HEK293 (cell line): ENCODE data around the gene APOA5.

Experiments
- MZF1 ChIP-seq: fragments of 450-650 bp; formaldehyde crosslinking; IDR thresholded peaks from 2 replicates; pipeline ENCODE4 v1.5.1; 2017; ENCODE audit warnings: missing biosample characterization, missing genetic modification characterization, borderline replicate concordance
- ZNF629 ChIP-seq: fragments of 450-650 bp; formaldehyde crosslinking; IDR thresholded peaks from 2 replicates; pipeline ENCODE4 v1.5.1; 2017; ENCODE audit warnings: missing biosample characterization, missing genetic modification characterization
- TF ChIP-seq, protein P1 (sequence below): fragments of 450-650 bp; formaldehyde crosslinking; IDR thresholded peaks from 2 replicates; pipeline ENCODE4 v1.5.1; 2016; ENCODE audit warnings: missing biosample characterization, missing genetic modification characterization
- TF ChIP-seq, protein P2 (sequence below): fragments of 450-650 bp; formaldehyde crosslinking; IDR thresholded peaks from 2 replicates; pipeline ENCODE4 v1.5.1; 2016; ENCODE audit warnings: missing biosample characterization, missing genetic modification characterization
- TF ChIP-seq, protein P3 (sequence below): fragments of 450-650 bp; formaldehyde crosslinking; IDR thresholded peaks from 2 replicates; pipeline ENCODE4 v1.5.1; 2016; ENCODE audit warnings: missing biosample characterization, missing genetic modification characterization

DNA sequence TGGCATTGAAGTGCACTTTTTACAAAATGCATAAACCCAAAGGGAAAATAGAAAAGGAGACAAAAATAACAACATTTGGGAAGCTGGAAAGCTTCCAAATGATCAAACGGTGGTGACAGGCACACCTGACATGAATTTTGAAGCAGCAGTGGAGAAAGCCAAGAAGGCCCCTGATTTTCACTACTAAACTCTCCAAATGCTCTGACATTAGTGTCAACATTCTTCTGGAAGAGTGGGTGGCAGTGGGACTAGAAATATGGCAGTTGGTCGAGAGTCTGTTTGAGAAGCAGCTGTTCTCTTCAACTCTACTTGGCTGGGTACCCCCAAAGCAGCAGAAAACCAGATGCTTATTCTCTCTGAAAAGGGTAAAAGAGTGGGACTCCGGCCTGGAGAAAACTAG is 12.3 kb upstream of the APOA5 start:
- TF ChIP-seq, protein P1, sequence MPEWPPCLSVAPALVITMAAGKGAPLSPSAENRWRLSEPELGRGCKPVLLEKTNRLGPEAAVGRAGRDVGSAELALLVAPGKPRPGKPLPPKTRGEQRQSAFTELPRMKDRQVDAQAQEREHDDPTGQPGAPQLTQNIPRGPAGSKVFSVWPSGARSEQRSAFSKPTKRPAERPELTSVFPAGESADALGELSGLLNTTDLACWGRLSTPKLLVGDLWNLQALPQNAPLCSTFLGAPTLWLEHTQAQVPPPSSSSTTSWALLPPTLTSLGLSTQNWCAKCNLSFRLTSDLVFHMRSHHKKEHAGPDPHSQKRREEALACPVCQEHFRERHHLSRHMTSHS: no peak
- TF ChIP-seq, protein P2, sequence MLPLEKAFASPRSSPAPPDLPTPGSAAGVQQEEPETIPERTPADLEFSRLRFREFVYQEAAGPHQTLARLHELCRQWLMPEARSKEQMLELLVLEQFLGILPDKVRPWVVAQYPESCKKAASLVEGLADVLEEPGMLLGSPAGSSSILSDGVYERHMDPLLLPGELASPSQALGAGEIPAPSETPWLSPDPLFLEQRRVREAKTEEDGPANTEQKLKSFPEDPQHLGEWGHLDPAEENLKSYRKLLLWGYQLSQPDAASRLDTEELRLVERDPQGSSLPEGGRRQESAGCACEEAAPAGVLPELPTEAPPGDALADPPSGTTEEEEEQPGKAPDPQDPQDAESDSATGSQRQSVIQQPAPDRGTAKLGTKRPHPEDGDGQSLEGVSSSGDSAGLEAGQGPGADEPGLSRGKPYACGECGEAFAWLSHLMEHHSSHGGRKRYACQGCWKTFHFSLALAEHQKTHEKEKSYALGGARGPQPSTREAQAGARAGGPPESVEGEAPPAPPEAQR (tag by site-specific recombination): no peak
- no peak for TF ChIP-seq ZNF629 (tag by site-specific recombination)
- no peak for TF ChIP-seq MZF1
- TF ChIP-seq, protein P3, sequence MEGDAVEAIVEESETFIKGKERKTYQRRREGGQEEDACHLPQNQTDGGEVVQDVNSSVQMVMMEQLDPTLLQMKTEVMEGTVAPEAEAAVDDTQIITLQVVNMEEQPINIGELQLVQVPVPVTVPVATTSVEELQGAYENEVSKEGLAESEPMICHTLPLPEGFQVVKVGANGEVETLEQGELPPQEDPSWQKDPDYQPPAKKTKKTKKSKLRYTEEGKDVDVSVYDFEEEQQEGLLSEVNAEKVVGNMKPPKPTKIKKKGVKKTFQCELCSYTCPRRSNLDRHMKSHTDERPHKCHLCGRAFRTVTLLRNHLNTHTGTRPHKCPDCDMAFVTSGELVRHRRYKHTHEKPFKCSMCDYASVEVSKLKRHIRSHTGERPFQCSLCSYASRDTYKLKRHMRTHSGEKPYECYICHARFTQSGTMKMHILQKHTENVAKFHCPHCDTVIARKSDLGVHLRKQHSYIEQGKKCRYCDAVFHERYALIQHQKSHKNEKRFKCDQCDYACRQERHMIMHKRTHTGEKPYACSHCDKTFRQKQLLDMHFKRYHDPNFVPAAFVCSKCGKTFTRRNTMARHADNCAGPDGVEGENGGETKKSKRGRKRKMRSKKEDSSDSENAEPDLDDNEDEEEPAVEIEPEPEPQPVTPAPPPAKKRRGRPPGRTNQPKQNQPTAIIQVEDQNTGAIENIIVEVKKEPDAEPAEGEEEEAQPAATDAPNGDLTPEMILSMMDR (tag by site-specific recombination): no peak
